ENCODE data around the gene CFB. TPM values are rescaled to one million over a fixed set of nuclear protein-coding genes. Genes with fewer than 3 reads are reported as not detected.
A peak's percentile ranks its signal among the peaks of the same experiment; 100 is the strongest.
"Not testable (repeated sequence)": the region's sequence is repeated elsewhere in the genome, so short reads cannot be mapped to it uniquely, and the experiment has no call there.

Gene CFB
- total RNA-seq, 5 donors from 2014 or later (not counting 1 experiment from before 2014, with no cell fraction given) = 1.3 to 2.2 (median 1.8) TPM; not detected in 2

DNA sequence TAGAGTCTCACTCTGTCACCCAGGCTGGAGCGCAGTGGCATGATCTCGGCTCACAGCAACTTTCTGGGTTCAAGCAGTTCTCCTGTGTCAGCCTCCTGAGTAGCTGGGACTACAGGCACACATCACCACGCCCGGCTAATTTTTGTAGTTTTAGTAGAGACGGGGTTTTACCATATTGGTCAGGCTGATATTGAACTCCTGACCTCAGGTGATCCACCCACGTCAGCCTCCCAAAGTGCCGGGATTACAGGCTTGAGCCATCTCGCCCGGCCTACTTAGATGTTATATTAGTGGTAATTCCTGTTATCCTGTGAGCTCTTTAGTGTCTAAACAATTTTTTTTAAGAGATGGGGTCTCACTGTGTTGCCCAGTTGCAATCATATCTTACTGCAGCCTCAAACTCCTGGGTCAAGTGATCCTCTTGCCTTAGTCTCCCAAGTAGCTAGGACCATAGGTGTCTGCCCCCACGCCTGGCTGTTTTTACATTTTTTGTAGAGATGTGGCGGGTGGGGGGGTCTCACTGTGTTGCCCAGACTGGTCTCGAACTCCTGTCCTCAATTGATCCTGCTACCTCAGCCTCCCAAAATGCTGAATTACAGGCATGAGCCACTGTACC, 32.0 kb downstream of the CFB start:
- WGBS (ENCODE audit: insufficient coverage) = 97% methylated on average over 4 of the region's 12 CpGs
- H3K4me3 ChIP-seq (ENCODE audit: control insufficient read depth in 1 of 2, extremely low read depth in 1 of 2, low read length in 1 of 2) = no peak overlapping the region
- Mint-ChIP-seq H3K27ac (no peak overlapping the region), H3K4me3 (no peak overlapping the region), H3K4me1 (peaks cover 23 to 31% (median 26%) of the 10 kb centered on the region in 3 donors), H3K36me3 (peaks cover 8% of the 10 kb centered on the region), H3K9me3 (no peaks in the 10 kb centered on the region), H3K27me3 (no peaks in the 10 kb centered on the region)
- H3K27ac ChIP-seq (ENCODE audit: low read length) = peak overlapping the region; percentile 41
- no peaks in the 10 kb centered on the region for H3K9me3 ChIP-seq
- DNase-seq (no peak), ATAC-seq (replicated peaks in 1 of 4) (no peak)
- H3K4me1 ChIP-seq (ENCODE audit: control insufficient read depth in 1 of 2, extremely low read depth in 1 of 2, insufficient read depth in 2 of 2, low read length in 2 of 2) = peaks cover 18 to 24% of the 10 kb centered on the region in 2 experiments
- H3K27me3 ChIP-seq (replicated peaks in 1 of 2; ENCODE audit: control insufficient read depth in 2 of 2, extremely low read depth in 1 of 2, insufficient read depth in 2 of 2, low read length in 1 of 2) = no peaks in the 10 kb centered on the region
- CTCF ChIA-PET = no interaction called here
- POLR2A ChIA-PET = no interaction called here
- peaks cover 0 to 8% of the 10 kb centered on the region in 2 donors for H3K36me3 ChIP-seq (ENCODE audit: control insufficient read depth in 2 of 2, extremely low read depth in 1 of 2, insufficient read depth in 1 of 2, low read length in 1 of 2)

GRCh38 chr6:31978831-31979230, 32.9 kb downstream of the CFB start:
- POLR2A ChIA-PET = no interaction called here
- Mint-ChIP-seq H3K4me3 (peak overlapping the region in 1 of 3 donors; percentile 51), H3K27me3 (no peaks in the 10 kb centered on the region)

GRCh38 chr6:31979238-31979898, 33.5 kb downstream of the CFB start:
- Histone ChIP-seq H3K36me3 (ENCODE audit: control insufficient read depth in 2 of 2, extremely low read depth in 1 of 2, insufficient read depth in 1 of 2, low read length in 1 of 2) (peaks cover 0 to 8% of the 10 kb centered on the region in 2 donors), H3K27ac (ENCODE audit: low read length) (peak overlapping the region; percentile 46), H3K4me1 (ENCODE audit: control insufficient read depth in 1 of 2, extremely low read depth in 1 of 2, insufficient read depth in 2 of 2, low read length in 2 of 2) (peaks cover 13 to 20% of the 10 kb centered on the region in 2 experiments), H3K9me3 (no peaks in the 10 kb centered on the region), H3K27me3 (replicated peaks in 1 of 2; ENCODE audit: control insufficient read depth in 2 of 2, extremely low read depth in 1 of 2, insufficient read depth in 2 of 2, low read length in 1 of 2) (no peaks in the 10 kb centered on the region), H3K4me3 (ENCODE audit: control insufficient read depth in 1 of 2, extremely low read depth in 1 of 2, low read length in 1 of 2) (no peak overlapping the region)
- peak in 2 of 4 experiments; percentile 36 to 51 for ATAC-seq (replicated peaks in 1 of 4)
- H3K27me3 Mint-ChIP-seq = no peaks in the 10 kb centered on the region
- peak in 1 of 35 experiments; percentile 7 for DNase-seq
- 63% methylated on average over 3 of the region's 3 CpGs for WGBS (ENCODE audit: insufficient coverage)
- ChIA-PET POLR2A (no interaction called here), CTCF (no interaction called here)
- H3K9me3 Mint-ChIP-seq = no peaks in the 10 kb centered on the region
- H3K4me1 Mint-ChIP-seq = peaks cover 16 to 17% (median 16%) of the 10 kb centered on the region in 3 donors
- peaks cover 8% of the 10 kb centered on the region for H3K36me3 Mint-ChIP-seq
- peak overlapping the region in 1 of 3 donors; percentile 51 for H3K4me3 Mint-ChIP-seq
- peak overlapping the region in 1 of 2 donors; percentile 66 for H3K27ac Mint-ChIP-seq

More at GRCh38 chr6:31978831-31979230, 32.9 kb downstream of the CFB start:
- H3K9me3 Mint-ChIP-seq = no peaks in the 10 kb centered on the region
- CTCF ChIA-PET = no interaction called here
- Histone ChIP-seq H3K36me3 (ENCODE audit: control insufficient read depth in 2 of 2, extremely low read depth in 1 of 2, insufficient read depth in 1 of 2, low read length in 1 of 2) (peaks cover 0 to 8% of the 10 kb centered on the region in 2 donors), H3K4me1 (ENCODE audit: control insufficient read depth in 1 of 2, extremely low read depth in 1 of 2, insufficient read depth in 2 of 2, low read length in 2 of 2) (peaks cover 13 to 20% of the 10 kb centered on the region in 2 experiments), H3K4me3 (ENCODE audit: control insufficient read depth in 1 of 2, extremely low read depth in 1 of 2, low read length in 1 of 2) (no peak overlapping the region), H3K27ac (ENCODE audit: low read length) (peak overlapping the region; percentile 41), H3K9me3 (no peaks in the 10 kb centered on the region), H3K27me3 (replicated peaks in 1 of 2; ENCODE audit: control insufficient read depth in 2 of 2, extremely low read depth in 1 of 2, insufficient read depth in 2 of 2, low read length in 1 of 2) (no peaks in the 10 kb centered on the region)
- H3K27ac Mint-ChIP-seq = peak overlapping the region in 1 of 2 donors; percentile 84
- H3K36me3 Mint-ChIP-seq = peaks cover 8% of the 10 kb centered on the region
- peak in 1 of 4 experiments; percentile 16 for ATAC-seq (replicated peaks in 1 of 4)
- peak in 1 of 35 experiments; percentile 3 for DNase-seq
- no CpG with 5 or more reads among the region's 5 CpGs for WGBS (ENCODE audit: insufficient coverage)
- H3K4me1 Mint-ChIP-seq = peaks cover 17 to 21% (median 17%) of the 10 kb centered on the region in 3 donors

- H3K36me3 Mint-ChIP-seq = not testable (repeated sequence)
- H3K4me1 ChIP-seq (ENCODE audit: control insufficient read depth in 1 of 2, extremely low read depth in 1 of 2, insufficient read depth in 2 of 2, low read length in 2 of 2) = peaks cover 13 to 20% of the 10 kb centered on the region in 2 experiments
- DNase-seq = peak in 1 of 35 experiments; percentile 10
These were observed 34.4 kb downstream of the CFB start for GRCh38 chr6:31980195-31980876.

DNA sequence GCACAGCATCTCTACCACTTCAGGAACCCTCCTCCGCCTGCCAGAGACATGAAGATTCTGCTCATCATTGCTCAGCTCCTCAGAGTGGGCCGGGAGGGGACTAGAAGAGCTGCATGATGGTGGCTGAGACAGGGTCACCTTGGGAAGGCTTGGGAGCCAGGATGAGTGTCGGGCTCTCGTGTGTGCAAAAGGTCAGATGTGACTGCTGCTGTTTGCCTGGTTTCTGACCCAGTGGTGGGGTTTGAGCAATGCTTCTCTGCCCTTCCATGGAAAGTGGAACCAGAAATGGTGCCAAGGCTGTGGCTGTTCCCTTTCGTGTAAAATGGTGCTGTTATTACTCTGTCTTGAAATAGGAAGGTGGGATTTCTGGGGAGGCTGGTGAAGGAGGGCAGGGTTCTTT, 35.1 kb downstream of the CFB start:
- ATAC-seq (replicated peaks in 1 of 4); H3K27me3 Mint-ChIP-seq; H3K4me3 ChIP-seq (ENCODE audit: control insufficient read depth in 1 of 2, extremely low read depth in 1 of 2, low read length in 1 of 2); H3K27me3 ChIP-seq (replicated peaks in 1 of 2; ENCODE audit: control insufficient read depth in 2 of 2, extremely low read depth in 1 of 2, insufficient read depth in 2 of 2, low read length in 1 of 2); H3K27ac ChIP-seq (ENCODE audit: low read length); H3K9me3 ChIP-seq; H3K27ac Mint-ChIP-seq; H3K36me3 Mint-ChIP-seq; H3K9me3 Mint-ChIP-seq; H3K4me3 Mint-ChIP-seq; POLR2A ChIA-PET; DNase-seq; H3K36me3 ChIP-seq (ENCODE audit: control insufficient read depth in 2 of 2, extremely low read depth in 1 of 2, insufficient read depth in 1 of 2, low read length in 1 of 2); CTCF ChIA-PET: not testable (repeated sequence)
- peaks cover 13 to 16% (median 14%) of the 10 kb centered on the region in 3 donors for H3K4me1 Mint-ChIP-seq
- peaks cover 13 to 20% of the 10 kb centered on the region in 2 experiments for H3K4me1 ChIP-seq (ENCODE audit: control insufficient read depth in 1 of 2, extremely low read depth in 1 of 2, insufficient read depth in 2 of 2, low read length in 2 of 2)
- no CpG with 5 or more reads among the region's 5 CpGs for WGBS (ENCODE audit: insufficient coverage)

More at GRCh38 chr6:31980195-31980876, 34.4 kb downstream of the CFB start:
- H3K27me3 ChIP-seq (replicated peaks in 1 of 2; ENCODE audit: control insufficient read depth in 2 of 2, extremely low read depth in 1 of 2, insufficient read depth in 2 of 2, low read length in 1 of 2); H3K27me3 Mint-ChIP-seq; ATAC-seq (replicated peaks in 1 of 4); H3K9me3 ChIP-seq; H3K36me3 ChIP-seq (ENCODE audit: control insufficient read depth in 2 of 2, extremely low read depth in 1 of 2, insufficient read depth in 1 of 2, low read length in 1 of 2); H3K4me3 ChIP-seq (ENCODE audit: control insufficient read depth in 1 of 2, extremely low read depth in 1 of 2, low read length in 1 of 2); H3K9me3 Mint-ChIP-seq; H3K27ac ChIP-seq (ENCODE audit: low read length); H3K4me3 Mint-ChIP-seq; POLR2A ChIA-PET: not testable (repeated sequence)
- peaks cover 13 to 16% (median 14%) of the 10 kb centered on the region in 3 donors for H3K4me1 Mint-ChIP-seq
- H3K27ac Mint-ChIP-seq = peak overlapping the region; percentile 59 to 66
- CTCF ChIA-PET = interaction anchor here in 1 of 2 donors (0.6 kb wide), 1 partner anchor 140 kb away, joined by 7 read pairs; no protein-coding TSS in a partner anchor
- 80% methylated on average over 1 of the region's 13 CpGs for WGBS (ENCODE audit: insufficient coverage)

DNA sequence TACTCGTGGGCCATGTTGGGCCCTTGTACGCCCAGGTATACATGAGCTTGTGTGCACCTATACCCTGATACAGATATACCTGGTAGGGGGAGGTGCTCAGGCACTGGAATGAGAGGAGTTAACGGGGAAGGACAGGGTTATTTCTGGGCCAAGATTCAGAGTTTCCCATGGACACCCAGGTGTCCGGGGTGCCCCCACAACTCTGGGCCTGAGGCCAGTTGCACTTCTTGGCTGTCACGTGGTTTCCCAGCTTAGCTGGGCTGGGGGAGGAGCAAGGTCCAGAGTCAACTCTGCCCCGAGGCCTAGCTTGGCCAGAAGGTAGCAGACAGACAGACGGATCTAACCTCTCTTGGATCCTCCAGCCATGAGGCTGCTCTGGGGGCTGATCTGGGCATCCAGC, 35.8 kb downstream of the CFB start, which contains the start of gene C4A:
TSS of gene C4A (plus strand) at position 314 of the 400 bp plus-strand sequence. CDS start at position 365, 51 bp downstream.
- no CpG with 5 or more reads among the region's 7 CpGs for WGBS (ENCODE audit: insufficient coverage)

More for the DNA sequence above, 35.8 kb downstream of the CFB start, which contains the start of gene C4A:
- CTCF ChIA-PET; H3K4me3 Mint-ChIP-seq; H3K36me3 ChIP-seq (ENCODE audit: control insufficient read depth in 2 of 2, extremely low read depth in 1 of 2, insufficient read depth in 1 of 2, low read length in 1 of 2); H3K27me3 ChIP-seq (replicated peaks in 1 of 2; ENCODE audit: control insufficient read depth in 2 of 2, extremely low read depth in 1 of 2, insufficient read depth in 2 of 2, low read length in 1 of 2); H3K4me3 ChIP-seq (ENCODE audit: control insufficient read depth in 1 of 2, extremely low read depth in 1 of 2, low read length in 1 of 2); H3K27ac Mint-ChIP-seq; H3K36me3 Mint-ChIP-seq; POLR2A ChIA-PET; H3K9me3 ChIP-seq; H3K27me3 Mint-ChIP-seq; H3K9me3 Mint-ChIP-seq; ATAC-seq (replicated peaks in 1 of 4); H3K27ac ChIP-seq (ENCODE audit: low read length); DNase-seq: not testable (repeated sequence)
- H3K4me1 ChIP-seq (ENCODE audit: control insufficient read depth in 1 of 2, extremely low read depth in 1 of 2, insufficient read depth in 2 of 2, low read length in 2 of 2) = peaks cover 13 to 20% of the 10 kb centered on the region in 2 experiments
- H3K4me1 Mint-ChIP-seq = peaks cover 13 to 16% (median 14%) of the 10 kb centered on the region in 3 donors
